Lower leg skin (tissue), 3 donors: ENCODE results near the gene TRAF3.

Source experiments
- CTCF ChIP-seq, 3 donors: fragments of 450-650 bp; IDR thresholded peaks; one replicate each; pipeline ENCODE4 v1.5.1; 2016; ENCODE audit warnings: antibody characterized with exemption in 3 of 3, mild to moderate bottlenecking in 3 of 3, moderate library complexity in 2 of 3
- POLR2A ChIP-seq, 2 donors: fragments of 450-650 bp; IDR thresholded peaks; one replicate each; pipeline ENCODE4 v1.6.1; 2016 to 2017; ENCODE audit warnings: antibody characterized with exemption in 2 of 2, mild to moderate bottlenecking in 1 of 2, moderate library complexity in 1 of 2

GRCh38 chr14:102793531-102794328, 16.5 kb downstream of the TRAF3 start:
- TF ChIP-seq POLR2A (IDR thresholded peaks at IDR 0.05) (no peak), CTCF (IDR thresholded peaks at IDR 0.05) (no peak)
